ENCODE data around the gene TTPAL. TPM values are rescaled to one million over a fixed set of nuclear protein-coding genes. Genes with fewer than 3 reads are reported as not detected.

TTPAL gene
- polyA plus RNA-seq, 1 of the 3 experiments (the other 2 are of a cell fraction), result 5.7 TPM

- TF ChIP-seq TAF1 (IDR thresholded peaks at IDR 0.05; ENCODE audit: borderline replicate concordance, low read depth, low read length), result no peak
Observed at GRCh38 chr20:44429419-44430269, 46.0 kb upstream of the TTPAL start (continued).

- Histone ChIP-seq H2AFZ (ENCODE audit: low read depth) (no peak overlapping the region), H4K20me1 (ENCODE audit: insufficient read depth) (no peaks in the 10 kb centered on the region), H3K27me3 (ENCODE audit: insufficient read depth) (no peaks in the 10 kb centered on the region; the same call in 1 of the 2 replicates), H3K4me1 (ENCODE audit: control insufficient read depth in 1 of 2, insufficient read depth in 2 of 2, low read depth in 1 of 2, low read length in 1 of 2) (peaks cover 0 to 6% of the 10 kb centered on the region in 2 experiments; a peak in 1 of 4 replicates), H3K79me2 (ENCODE audit: insufficient read depth) (no peaks in the 10 kb centered on the region), H3K9ac (no peak overlapping the region), H3K9me2 (no peaks in the 10 kb centered on the region), H3K9me3 (no peaks in the 10 kb centered on the region), H3K4me2 (no peak overlapping the region), H3K36me3 (replicated peaks in 1 of 2; ENCODE audit: control insufficient read depth in 1 of 2, insufficient read depth in 2 of 2, low read length in 1 of 2) (no peaks in the 10 kb centered on the region), H3K4me3 (ENCODE audit: low read depth in 2 of 2, low read length in 1 of 2) (no peak overlapping the region), H3F3A (replicated peaks; ENCODE audit: insufficient read depth) (no peaks in the 10 kb centered on the region), H3K27ac (ENCODE audit: low read depth in 2 of 2, low read length in 1 of 2) (no peak overlapping the region)
- WGBS (ENCODE audit: low lambda C conversion rate), result 63% methylated on average over 7 of the region's 7 CpGs
- DNase-seq, result no peak
- no peak for TF ChIP-seq USF1 (IDR thresholded peaks at IDR 0.05; ENCODE audit: borderline replicate concordance, low read depth)
- no peak for TF ChIP-seq EP300 (IDR thresholded peaks at IDR 0.05; ENCODE audit: borderline replicate concordance in 1 of 2, low read depth in 1 of 2, low read length in 1 of 2)
- TF ChIP-seq POLR2AphosphoS5 (IDR thresholded peaks at IDR 0.05; ENCODE audit: low read depth, low read length), result no peak
- TF ChIP-seq GABPA (IDR thresholded peaks at IDR 0.05; ENCODE audit: low read depth), result no peak
- no peak for TF ChIP-seq CHD2 (IDR thresholded peaks at IDR 0.05; ENCODE audit: low read length, partially characterized antibody)
- TF ChIP-seq USF2 (IDR thresholded peaks at IDR 0.05; ENCODE audit: borderline replicate concordance, low read depth, low read length), result no peak
- no peak for TF ChIP-seq ZBTB33 (IDR thresholded peaks at IDR 0.05; ENCODE audit: borderline replicate concordance, low read depth)
- ChIA-PET POLR2A (no interaction called here), CTCF (interaction anchor here (1.2 to 1.3 kb wide), 2 partner anchors 180 to 241 kb away, joined by 3 to 4 read pairs; no protein-coding TSS in a partner anchor)
Observed at GRCh38 chr20:44430270-44431065, 45.2 kb upstream of the TTPAL start.
